CD14-positive monocyte (primary cell): ENCODE measurements around the gene SRD5A3. TPM values are rescaled to one million over a fixed set of nuclear protein-coding genes. Genes with fewer than 3 reads are reported as not detected.

ENCODE experiments used
- DNase-seq, 3 donors: peaks; one replicate each; pipeline ENCODE4 v3.0.0-alpha.2; 2011 to 2022
- H2AFZ ChIP-seq: 2 replicates; pipeline ENCODE4 v1.6.0; 2012; ENCODE audit warnings: mild to moderate bottlenecking, low read depth, low read length, inconsistent platforms; ENCODE audit not compliant: insufficient read depth, poor library complexity, severe bottlenecking
- H3K27ac ChIP-seq, 2 donors: 1 replicate in 1 of 2; 2 replicates in 1 of 2; pipeline ENCODE4 v1.5.1; 2012 to 2013; ENCODE audit warnings: low read length in 2 of 2, control low read depth in 1 of 2, inconsistent platforms in 1 of 2, low read depth in 1 of 2, mild to moderate bottlenecking in 1 of 2
- H3K27me3 ChIP-seq, 2 donors: one replicate each; pipeline versions ENCODE4 v1.6.0 to v1.6.1; 2011 to 2013; ENCODE audit warnings: low read length in 2 of 2; ENCODE audit not compliant: control insufficient read depth in 2 of 2, insufficient read depth in 2 of 2
- H3K36me3 ChIP-seq, 2 donors: replicated peaks in 1 of 2; 1 replicate in 1 of 2; 2 replicates in 1 of 2; pipeline versions ENCODE4 v1.5.1 to v1.6.1; 2012 to 2013; ENCODE audit warnings: low read length in 2 of 2, control low read depth in 1 of 2, inconsistent platforms in 1 of 2, mild to moderate bottlenecking in 1 of 2; ENCODE audit not compliant: insufficient read depth in 2 of 2, control insufficient read depth in 1 of 2
- H3K4me1 ChIP-seq, 2 donors: 1 replicate in 1 of 2; 2 replicates in 1 of 2; pipeline versions ENCODE4 v1.5.1 to v1.6.1; 2012 to 2013; ENCODE audit warnings: low read length in 2 of 2, control low read depth in 1 of 2, inconsistent platforms in 1 of 2, mild to moderate bottlenecking in 1 of 2, moderate library complexity in 1 of 2; ENCODE audit not compliant: insufficient read depth in 2 of 2, control insufficient read depth in 1 of 2
- H3K4me2 ChIP-seq: replicated peaks from 2 replicates; pipeline ENCODE3; 2012; ENCODE audit warnings: low read length, moderate library complexity, mild to moderate bottlenecking; ENCODE audit not compliant: poor library complexity, severe bottlenecking; ENCODE audit errors: extremely low read depth
- H3K4me3 ChIP-seq, 3 experiments: fragments of 200-600 bp in 1 of 3; sonication (generic) in 1 of 3; replicated peaks in 1 of 3; 1 replicate in 2 of 3; 2 replicates in 1 of 3; pipeline ENCODE4 v1.5.1; 2011 to 2013; ENCODE audit warnings: low read length in 3 of 3, mild to moderate bottlenecking in 3 of 3, control low read depth in 2 of 3, low read depth in 2 of 3, inconsistent platforms in 1 of 3, moderate library complexity in 1 of 3
- H3K79me2 ChIP-seq: 2 replicates; pipeline ENCODE4 v1.6.0; 2012; ENCODE audit warnings: mild to moderate bottlenecking, control low read depth, inconsistent platforms, low read length, moderate library complexity; ENCODE audit not compliant: insufficient read depth
- H3K9ac ChIP-seq: 2 replicates; pipeline ENCODE4 v1.6.0; 2017; ENCODE audit warnings: low read length, mild to moderate bottlenecking; ENCODE audit not compliant: insufficient read depth, poor library complexity, severe bottlenecking
- H3K9me3 ChIP-seq, 2 donors: replicated peaks in 1 of 2; 1 replicate in 1 of 2; 2 replicates in 1 of 2; pipeline versions ENCODE4 v1.5.1 to v1.6.1; 2012 to 2013; ENCODE audit warnings: low read length in 2 of 2, control low read depth in 1 of 2; ENCODE audit not compliant: control insufficient read depth in 1 of 2, insufficient read depth in 1 of 2
- H4K20me1 ChIP-seq: 2 replicates; pipeline ENCODE4 v1.6.0; 2012; ENCODE audit warnings: mild to moderate bottlenecking, low read length, control low read depth, moderate library complexity; ENCODE audit not compliant: insufficient read depth
- H3K27ac Mint-ChIP-seq, 7 donors: one replicate each; pipeline ENCODE4 v1.8.0; 2020; ENCODE audit warnings: mild to moderate bottlenecking in 7 of 7, mixed read lengths in 7 of 7, moderate library complexity in 6 of 7, inconsistent platforms in 2 of 7
- H3K27me3 Mint-ChIP-seq, 3 donors: one replicate each; pipeline ENCODE4 v1.8.0; 2021 to 2022; ENCODE audit warnings: low read depth in 3 of 3, mild to moderate bottlenecking in 3 of 3, mixed read lengths in 3 of 3, moderate library complexity in 3 of 3, inconsistent platforms in 1 of 3
- H3K36me3 Mint-ChIP-seq, 2 donors: one replicate each; pipeline ENCODE4 v1.8.0; 2020; ENCODE audit warnings: mixed read lengths in 2 of 2, inconsistent platforms in 1 of 2, mild to moderate bottlenecking in 1 of 2
- H3K4me1 Mint-ChIP-seq: one replicate; pipeline ENCODE4 v1.8.0; 2020; ENCODE audit warnings: mild to moderate bottlenecking, mixed read lengths
- H3K4me3 Mint-ChIP-seq, 2 donors: one replicate each; pipeline ENCODE4 v1.8.0; 2020; ENCODE audit warnings: mild to moderate bottlenecking in 2 of 2, mixed read lengths in 2 of 2, moderate library complexity in 1 of 2
- H3K9me3 Mint-ChIP-seq, 7 donors: one replicate each; pipeline ENCODE4 v1.8.0; 2020 to 2022; ENCODE audit warnings: mixed read lengths in 7 of 7, mild to moderate bottlenecking in 6 of 7, moderate library complexity in 6 of 7, inconsistent platforms in 2 of 7
- CTCF ChIP-seq: fragments of 200-600 bp; IDR thresholded peaks from one replicate; pipeline ENCODE4 v1.8.0; 2022; ENCODE audit warnings: antibody characterized with exemption, mild to moderate bottlenecking
- whole genome bisulfite sequencing: methylation state at CpG from one replicate; pipeline ENCODE4 v1.1.5; 2013; ENCODE audit warnings: missing lambda C conversion rate; ENCODE audit not compliant: insufficient coverage; 5-methylcytosine and 5-hydroxymethylcytosine counted together
- intact Hi-C, 2 donors: fragments of 100-400 bp; cut with micrococcal nuclease; formaldehyde crosslinking; loops; one replicate each; pipeline versions ENCODE4 v1.15.0 to v1.15.1; 2023
- polyA plus RNA-seq, 3 donors: library from polyadenylated mRNA; depleted of rRNA in 1 of 3; unstranded in 2 of 3; stranded (reverse) in 1 of 3; fragments of 300-500 nt in 2 of 3; fragments of >200 nt in 1 of 3; fragmentation: Illumina TruSeq in 2 of 3; gene quantifications; 1 replicate in 2 of 3; 2 replicates in 1 of 3; pipeline ENCODE4 v1.2.3, GENCODE V29; 2012 to 2021

SRD5A3 gene
- polyA plus RNA-seq, 3 donors: 5.9 to 26.2 (median 16.2) TPM

- Histone ChIP-seq H3K4me1 (no peaks in the 10 kb centered on the region), H3K79me2 (no peaks in the 10 kb centered on the region), H3K9me3 (no peaks in the 10 kb centered on the region), H3K27me3 (peaks cover 2 to 3% of the 10 kb centered on the region in 2 donors), H3K27ac (no peak overlapping the region), H3K4me3 (no peak overlapping the region), H2AFZ (no peak overlapping the region), H4K20me1 (no peaks in the 10 kb centered on the region), H3K4me2 (no peak overlapping the region), H3K36me3 (no peaks in the 10 kb centered on the region), H3K9ac (no peak overlapping the region)
- WGBS: 100% methylated on average over 1 of the region's 5 CpGs
- DNase-seq: no peak
- Mint-ChIP-seq H3K9me3 (peaks cover 0 to 2% (median 0%) of the 10 kb centered on the region in 7 donors), H3K4me1 (peaks cover 4% of the 10 kb centered on the region), H3K27ac (peak overlapping the region in 1 of 7 donors; percentile 40), H3K4me3 (no peak overlapping the region), H3K36me3 (no peaks in the 10 kb centered on the region), H3K27me3 (peaks cover 1 to 5% (median 3%) of the 10 kb centered on the region in 3 donors)
- intact Hi-C loops: no loop called here
- no peak for TF ChIP-seq CTCF
These were observed 27.6 kb upstream of the SRD5A3 start for GRCh38 chr4:55318175-55319129.

- Histone ChIP-seq H3K4me1 (no peaks in the 10 kb centered on the region), H3K36me3 (no peaks in the 10 kb centered on the region), H3K9ac (no peak overlapping the region), H3K79me2 (no peaks in the 10 kb centered on the region), H2AFZ (no peak overlapping the region), H3K9me3 (no peaks in the 10 kb centered on the region), H3K27me3 (peaks cover 2 to 3% of the 10 kb centered on the region in 2 donors), H3K4me3 (no peak overlapping the region), H4K20me1 (no peaks in the 10 kb centered on the region), H3K4me2 (no peak overlapping the region), H3K27ac (no peak overlapping the region)
- intact Hi-C loops: loop anchor here in 1 of 2 donors (5.0 kb wide), 1 partner anchor 999 kb away; no protein-coding TSS in a partner anchor
- Mint-ChIP-seq H3K4me3 (no peak overlapping the region), H3K9me3 (peaks cover 0 to 2% (median 0%) of the 10 kb centered on the region in 7 donors), H3K36me3 (no peaks in the 10 kb centered on the region), H3K4me1 (peaks cover 4% of the 10 kb centered on the region), H3K27ac (no peak overlapping the region), H3K27me3 (peaks cover 2 to 9% (median 3%) of the 10 kb centered on the region in 3 donors)
- WGBS: no CpG with 5 or more reads among the region's 8 CpGs
- peak; percentile 81 for TF ChIP-seq CTCF
- DNase-seq: peak; percentile 47 to 67 (median 65)
These were observed 24.3 kb upstream of the SRD5A3 start for GRCh38 chr4:55321707-55322264.
